ENCODE results near the gene ZSCAN26.

GRCh38 chr6:28226460-28226859, 40.5 kb upstream of the ZSCAN26 start:
- TF ChIP-seq GATA3 (IDR thresholded peaks at IDR 0.05; ENCODE audit: low read depth, low read length) (no peak), GATA2 (IDR thresholded peaks at IDR 0.05; ENCODE audit: low read depth, low read length) (no peak)
